ENCODE measurements around the gene GMNN.
"Not testable (repeated sequence)": the region's sequence is repeated elsewhere in the genome, so short reads cannot be mapped to it uniquely, and the experiment has no call there.

GMNN gene

DNA sequence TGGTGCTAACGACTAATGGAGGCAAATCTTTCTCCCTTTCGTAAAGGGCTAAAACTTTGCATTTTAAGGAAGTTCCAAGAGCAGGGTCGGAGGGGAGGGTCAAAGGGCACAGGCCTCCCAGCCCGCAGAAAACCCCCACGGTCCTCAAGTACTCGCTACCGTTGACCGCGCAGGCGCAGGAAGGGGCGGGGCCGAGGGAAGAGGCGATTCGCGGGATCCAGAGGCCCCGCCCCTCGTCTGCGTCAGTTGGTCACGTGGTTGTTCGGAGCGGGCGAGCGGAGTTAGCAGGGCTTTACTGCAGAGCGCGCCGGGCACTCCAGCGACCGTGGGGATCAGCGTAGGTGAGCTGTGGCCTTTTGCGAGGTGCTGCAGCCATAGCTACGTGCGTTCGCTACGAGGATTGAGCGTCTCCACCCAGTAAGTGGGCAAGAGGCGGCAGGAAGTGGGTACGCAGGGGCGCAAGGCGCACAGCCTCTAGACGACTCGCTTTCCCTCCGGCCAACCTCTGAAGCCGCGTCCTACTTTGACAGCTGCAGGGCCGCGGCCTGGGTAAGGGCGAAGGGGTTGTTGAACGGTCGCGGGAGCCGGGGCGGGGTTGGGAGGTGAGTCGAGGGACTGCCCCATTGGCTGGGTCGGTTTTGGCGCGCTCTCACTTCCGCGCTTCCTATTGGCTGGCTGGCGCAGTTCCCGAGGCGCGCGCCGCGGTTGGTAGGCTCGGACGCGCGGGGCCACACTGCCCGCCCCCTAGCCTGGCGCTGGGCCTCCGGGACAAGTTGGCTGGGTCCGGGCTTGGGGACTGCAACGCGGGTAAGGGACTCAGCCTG lies at the start of gene GMNN:
Gene GMNN, plus strand, starts transcription at position 242 of the 824 bp plus-strand sequence. CDS start 2,310 bp downstream, outside the sequence.
- DNase-seq (ENCODE audit: low read depth): peak; percentile 99

DNA sequence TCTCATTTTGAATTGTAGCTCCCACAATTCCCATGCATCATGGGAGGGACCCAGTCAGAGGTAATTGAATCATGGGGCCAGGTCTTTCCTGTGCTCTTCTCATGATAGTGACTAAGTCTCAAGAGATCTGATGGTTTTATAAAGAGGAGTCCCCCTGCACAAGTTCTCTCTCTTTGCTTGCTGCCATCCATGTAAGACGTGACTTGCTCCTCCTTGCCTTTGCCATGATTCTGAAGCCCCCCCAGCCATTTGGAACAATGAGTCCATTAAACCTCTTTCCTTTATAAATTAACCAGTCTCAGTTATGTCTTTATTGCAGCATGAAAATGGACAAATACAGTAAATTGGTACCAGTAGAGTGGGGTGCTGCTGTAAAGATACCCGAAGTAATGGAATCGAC lies 44.1 kb upstream of the GMNN start:
- DNase-seq (ENCODE audit: low read depth): not testable (repeated sequence)

DNA sequence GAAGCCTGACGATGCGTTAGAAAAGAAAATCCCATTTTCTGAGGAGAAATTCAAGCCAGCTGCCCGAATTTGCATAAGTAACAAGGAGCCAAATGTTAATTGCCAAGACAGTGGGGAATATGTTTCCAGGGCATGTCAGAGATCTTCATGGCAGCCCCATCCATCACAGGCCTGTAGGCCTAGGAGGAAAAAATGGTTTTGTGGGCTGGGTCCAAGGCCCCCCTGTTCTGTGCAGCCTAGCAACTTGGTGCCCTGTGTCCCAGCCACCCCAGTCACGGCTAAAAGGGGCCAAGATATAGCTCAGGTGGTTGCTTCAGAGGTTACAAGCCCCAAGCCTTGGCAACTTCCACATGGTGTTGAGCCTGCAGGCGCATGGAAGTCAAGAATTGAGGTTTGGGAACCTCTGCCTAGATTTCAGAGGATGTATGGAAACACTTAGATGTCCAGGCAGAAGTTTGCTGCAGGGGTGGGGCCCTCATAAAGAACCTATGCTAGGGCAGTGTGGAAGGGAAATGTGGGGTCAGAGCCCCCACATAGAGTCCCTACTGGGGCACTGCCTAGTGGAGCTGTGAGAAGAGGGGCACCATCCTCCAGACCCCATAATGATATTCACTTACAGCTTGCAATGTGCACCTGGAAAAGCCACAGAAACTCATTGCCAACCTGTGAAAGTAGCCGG lies 43.1 kb upstream of the GMNN start:
- not testable (repeated sequence) for DNase-seq (ENCODE audit: low read depth)

DNA sequence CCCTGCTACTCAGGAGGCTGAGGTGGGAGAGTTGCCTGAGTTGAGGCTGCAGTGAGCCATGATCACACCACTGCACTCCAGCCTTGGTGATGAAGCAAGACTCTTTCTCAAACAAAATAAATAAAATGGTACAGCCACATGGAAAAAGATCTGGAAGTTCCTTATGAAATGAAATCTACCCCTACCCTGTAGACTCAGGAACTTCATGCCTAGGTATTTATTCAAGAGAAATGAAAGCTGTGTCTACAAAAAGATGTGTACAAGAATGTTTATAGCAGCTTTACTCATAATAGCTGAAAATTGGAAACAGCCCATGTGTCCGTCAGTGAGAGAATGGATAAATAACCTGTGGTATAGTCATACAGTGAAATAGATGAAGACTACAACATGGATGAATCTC lies 40.6 kb upstream of the GMNN start:
- no peak for DNase-seq (ENCODE audit: low read depth)

DNA sequence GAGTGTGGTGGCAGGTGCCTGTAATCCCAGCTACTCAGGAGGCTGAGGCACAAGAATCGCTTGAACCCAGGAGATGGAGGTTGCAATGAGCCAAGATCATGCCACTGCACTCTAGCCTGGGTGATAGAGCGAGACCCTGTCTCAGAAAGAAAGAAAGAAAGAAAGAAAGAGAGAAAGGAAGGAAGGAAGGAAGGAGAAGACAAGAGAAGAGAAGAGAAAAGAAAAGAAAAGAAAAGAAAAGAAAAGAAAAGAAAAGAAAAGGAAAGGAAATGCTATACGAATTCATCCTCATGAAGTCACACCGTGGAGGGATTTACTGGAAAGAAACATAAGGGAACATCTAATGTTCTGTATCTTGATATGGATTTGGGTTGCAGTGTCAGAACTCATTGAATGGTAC lies 40.0 kb upstream of the GMNN start:
- DNase-seq (ENCODE audit: low read depth): not testable (repeated sequence)

DNA sequence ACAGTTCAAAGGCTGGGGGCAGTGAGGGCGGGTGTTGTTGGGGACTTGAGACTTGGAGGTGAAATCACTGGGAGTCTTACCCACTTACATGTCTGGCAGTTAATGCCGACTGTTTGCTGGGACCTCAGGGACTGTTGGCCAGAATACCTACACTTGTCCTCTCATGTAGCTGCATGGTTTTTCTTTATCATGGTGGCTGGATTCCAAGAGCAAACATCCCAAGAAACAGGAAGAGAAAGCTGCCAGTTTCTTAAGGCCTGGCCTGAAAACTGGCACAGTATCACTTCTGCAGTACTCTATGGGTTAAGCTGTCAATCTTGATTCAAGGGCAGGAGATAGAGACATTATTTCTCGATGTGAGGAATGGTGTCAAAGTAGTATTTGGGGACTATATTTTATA lies 36.0 kb upstream of the GMNN start:
- no peak for DNase-seq (ENCODE audit: low read depth)

DNA sequence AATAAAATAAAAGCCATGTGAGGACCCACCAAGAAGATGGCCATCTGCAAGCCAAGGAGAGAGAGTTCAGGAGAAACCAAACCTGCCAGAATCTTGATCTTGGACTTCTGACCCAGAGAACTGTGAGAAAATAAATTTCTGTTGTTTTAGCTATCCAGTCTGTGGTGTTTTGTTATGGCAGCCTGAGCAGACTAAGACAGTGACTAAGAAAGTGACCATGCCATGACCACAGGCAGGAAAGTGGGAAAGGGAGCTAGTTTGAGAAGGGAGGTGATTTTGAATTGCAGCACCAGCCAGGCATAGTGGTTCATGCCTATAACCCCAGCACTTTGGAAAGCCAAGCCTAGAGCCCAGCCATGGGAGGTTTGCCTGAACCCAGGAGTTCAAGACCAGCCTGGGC lies 33.9 kb upstream of the GMNN start:
- DNase-seq (ENCODE audit: low read depth): no peak

DNA sequence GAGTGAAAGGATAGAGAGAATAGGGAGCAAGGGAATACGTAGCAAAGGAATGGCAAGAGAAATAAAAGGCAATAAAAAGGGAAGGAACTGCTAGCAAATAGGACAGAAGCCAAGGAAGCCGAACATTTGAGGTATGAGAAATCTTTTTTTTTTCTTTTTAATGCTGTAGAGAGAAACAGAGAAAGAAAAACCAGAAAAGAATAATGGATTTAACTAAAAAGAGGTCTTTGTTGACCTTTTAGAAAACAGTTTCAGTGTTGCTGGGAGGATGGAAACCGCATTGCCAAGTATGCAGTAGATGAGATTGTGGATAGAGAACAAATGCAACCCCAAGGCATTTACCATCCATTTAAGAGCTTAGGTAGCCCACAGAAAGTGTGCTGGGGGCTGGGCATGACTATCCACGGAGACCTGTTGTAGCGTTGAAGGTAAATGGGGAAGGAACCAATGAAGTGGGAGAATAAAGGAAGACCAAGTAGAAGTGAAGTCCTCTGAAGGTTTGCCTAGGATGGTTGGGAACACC lies 32.5 kb upstream of the GMNN start:
- DNase-seq (ENCODE audit: low read depth): no peak

DNA sequence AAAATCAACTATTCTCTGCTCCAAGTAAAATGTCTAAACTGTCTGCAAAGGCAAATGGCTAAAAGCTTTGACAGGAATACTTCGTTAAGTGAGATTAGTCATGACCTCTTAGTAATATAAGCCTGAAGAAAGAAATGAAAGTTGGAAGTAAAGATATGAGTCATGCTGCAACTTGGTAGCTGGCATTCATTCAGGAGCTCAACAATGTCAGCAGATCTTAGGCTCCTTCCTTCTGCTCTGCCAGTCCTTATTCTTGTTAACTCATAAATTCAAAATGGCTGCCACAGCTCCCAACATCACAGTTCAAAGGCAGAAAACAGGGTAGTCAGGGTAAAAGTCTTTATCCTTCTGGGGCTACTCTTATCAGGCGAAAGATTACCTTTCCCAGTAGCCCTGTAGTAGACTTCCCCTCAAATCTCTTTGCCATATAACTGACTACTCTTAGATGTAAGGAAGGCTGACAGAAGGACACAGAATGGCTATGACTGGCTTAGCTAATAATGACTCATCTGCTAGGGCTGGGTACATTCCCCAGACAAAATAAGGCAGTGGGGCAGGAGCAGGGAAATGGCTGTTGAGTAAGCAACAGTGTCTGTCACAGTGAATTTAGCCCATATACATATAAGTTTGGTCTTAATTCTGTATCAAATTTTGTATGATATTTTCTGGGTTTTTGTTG lies 31.3 kb upstream of the GMNN start:
- DNase-seq (ENCODE audit: low read depth): no peak

DNA sequence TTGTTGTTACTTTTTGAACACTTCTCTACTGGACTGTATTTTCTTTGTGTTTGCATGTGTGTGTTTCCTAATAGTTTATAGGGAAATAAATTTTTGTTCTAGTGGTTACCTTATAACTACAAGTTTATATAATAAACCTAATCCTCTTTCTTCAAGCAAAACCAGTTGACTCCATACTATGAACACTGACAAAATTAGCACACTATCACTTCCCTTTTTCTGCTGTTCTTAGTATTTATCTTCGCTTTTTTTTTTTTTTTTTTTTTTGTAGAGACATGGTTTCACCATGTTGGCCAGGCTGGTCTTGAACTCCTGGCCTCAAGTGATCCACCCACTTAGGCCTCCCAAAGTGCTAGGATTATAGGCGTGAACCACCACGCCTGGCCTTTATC lies 30.8 kb upstream of the GMNN start:
- no peak for DNase-seq (ENCODE audit: low read depth)

DNA sequence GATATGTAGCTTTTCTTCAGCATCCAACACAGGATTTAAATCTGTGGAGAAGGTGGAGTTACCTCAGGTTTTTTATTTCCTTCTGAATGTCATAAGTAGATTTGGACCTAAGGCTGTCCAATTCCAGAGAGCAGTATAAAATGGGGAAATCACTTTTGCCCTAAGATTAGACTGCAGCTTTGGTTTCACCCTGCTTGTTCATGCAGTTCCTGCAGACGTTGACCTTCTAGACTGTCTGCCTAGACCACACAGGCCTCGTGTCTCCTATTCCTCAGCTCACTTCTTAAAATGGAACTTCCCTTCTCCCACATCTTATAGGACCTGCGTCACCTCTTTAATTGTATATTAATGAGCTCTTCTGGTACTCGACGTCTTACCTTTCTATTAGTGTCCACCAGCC lies 29.8 kb upstream of the GMNN start:
- DNase-seq (ENCODE audit: low read depth): no peak

DNA sequence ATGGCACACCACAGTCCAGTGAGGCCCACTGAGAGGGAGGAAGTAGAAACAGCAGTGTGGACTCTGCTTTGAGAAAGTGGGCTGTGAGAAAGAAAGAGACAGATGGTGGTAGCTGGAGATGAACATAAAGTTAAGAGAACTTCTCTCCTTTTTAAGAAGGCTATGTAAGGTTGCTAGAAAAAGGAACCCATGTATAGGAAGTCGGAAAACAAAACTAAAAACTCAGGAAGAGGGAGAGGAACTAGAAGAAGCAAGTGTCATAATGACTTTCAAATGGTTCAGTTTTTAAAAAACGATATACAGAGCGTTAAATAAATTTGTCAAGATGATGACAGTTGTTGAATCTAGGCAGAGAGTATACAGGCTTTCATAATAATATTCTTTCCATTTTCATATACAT lies 25.4 kb upstream of the GMNN start:
- no peak for DNase-seq (ENCODE audit: low read depth)

DNA sequence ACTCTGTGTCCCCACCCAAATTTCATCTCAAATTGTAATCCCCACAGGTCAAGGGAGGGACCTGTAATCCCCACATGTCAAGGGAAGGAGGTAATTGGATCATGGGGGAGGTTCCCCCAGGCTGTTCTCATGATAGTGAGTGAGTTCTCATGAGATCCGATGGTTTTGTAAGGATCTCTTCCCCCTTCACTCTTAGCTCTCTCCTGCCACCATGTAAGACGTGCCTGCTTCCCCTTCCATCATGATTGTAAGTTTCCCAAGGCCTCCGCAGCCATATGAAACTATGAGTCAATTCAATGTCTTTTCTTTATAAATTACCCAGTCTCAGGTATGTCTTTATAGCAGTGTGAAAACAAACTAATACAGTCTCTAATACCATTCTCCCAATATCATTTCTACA lies 23.9 kb upstream of the GMNN start:
- DNase-seq (ENCODE audit: low read depth): not testable (repeated sequence)

DNA sequence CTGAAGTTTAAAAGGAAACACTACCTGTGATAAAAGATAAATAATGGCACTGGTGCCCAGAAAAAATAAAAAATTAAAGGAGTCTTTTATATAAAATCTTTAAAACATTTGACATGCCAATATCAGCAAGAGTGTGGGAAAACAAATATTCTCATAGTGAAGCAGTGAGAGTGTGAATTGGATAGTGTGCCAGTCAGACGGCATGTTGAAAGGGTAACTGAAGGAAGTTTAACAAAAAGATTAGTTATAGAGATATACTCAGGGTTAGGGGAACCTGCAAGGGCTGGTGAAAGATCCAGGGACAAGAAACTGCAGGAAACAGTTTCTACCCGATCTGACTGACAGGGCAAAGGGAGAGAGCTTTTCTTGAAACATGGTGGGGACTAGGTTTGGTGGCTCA lies 22.2 kb upstream of the GMNN start:
- DNase-seq (ENCODE audit: low read depth): no peak

DNA sequence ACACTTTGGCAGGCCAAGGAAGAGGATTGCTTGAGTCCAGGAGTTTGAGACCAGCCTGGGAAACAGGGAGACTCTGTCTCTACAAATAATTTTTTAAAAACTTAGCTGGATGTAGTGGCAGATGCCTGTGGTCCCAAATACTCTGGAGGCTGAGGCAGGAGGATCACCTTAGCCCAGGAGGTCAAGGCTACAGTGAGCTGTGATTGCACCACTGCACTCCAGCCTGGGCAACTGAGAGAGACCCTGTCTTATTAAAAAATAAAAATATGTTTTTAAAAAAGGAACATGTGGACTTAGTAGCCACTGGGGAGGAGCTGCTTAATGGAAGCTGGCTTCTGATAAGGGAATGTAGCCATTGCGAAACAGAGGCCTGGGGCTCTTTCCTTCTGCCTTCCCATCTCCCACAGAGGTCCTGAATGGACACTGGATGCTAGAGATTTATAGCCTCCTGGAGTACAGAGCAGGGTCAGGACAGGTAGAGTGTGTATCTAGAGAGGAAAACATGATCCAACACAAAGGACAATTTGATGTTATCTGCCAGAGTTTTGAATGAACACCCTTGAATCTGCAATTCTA lies 21.7 kb upstream of the GMNN start:
- no peak for DNase-seq (ENCODE audit: low read depth)

DNA sequence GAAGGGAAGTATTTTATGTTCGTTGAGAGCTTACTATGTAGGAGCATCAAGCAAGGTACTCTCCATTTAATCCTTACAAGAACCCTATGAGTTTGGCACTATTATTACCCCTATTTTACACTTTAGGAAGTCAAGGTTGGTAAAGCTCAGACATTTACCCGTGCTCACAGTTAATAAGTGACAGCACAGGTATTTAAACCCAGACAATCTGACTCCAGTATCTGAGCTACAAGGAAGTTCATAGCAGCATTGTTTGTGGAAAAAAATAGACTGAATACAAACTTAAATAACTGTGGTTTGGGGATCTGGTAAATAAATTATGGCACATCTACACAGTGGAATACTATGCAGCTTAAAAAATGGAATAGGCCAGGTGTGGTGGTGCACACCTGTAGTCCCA lies 21.2 kb upstream of the GMNN start:
- no peak for DNase-seq (ENCODE audit: low read depth)

DNA sequence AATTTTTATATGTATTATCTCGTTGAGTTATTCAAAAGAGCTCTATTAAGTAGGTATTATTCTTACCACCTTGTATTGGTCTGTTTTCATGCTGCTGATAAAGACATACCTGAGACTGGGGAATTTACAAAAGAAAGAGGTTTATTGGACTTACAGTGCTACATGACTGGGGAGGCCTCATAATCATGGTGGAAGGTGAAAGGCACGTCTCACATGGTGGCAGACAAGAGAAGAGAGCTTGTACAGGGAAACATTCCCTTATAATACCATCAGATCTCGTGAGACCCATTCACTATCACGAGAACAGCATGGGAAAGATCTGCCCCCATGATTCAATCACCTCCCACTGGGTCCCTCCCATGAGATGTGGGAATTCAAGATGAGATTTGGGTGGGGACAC lies 20.4 kb upstream of the GMNN start:
- DNase-seq (ENCODE audit: low read depth): not testable (repeated sequence)

DNA sequence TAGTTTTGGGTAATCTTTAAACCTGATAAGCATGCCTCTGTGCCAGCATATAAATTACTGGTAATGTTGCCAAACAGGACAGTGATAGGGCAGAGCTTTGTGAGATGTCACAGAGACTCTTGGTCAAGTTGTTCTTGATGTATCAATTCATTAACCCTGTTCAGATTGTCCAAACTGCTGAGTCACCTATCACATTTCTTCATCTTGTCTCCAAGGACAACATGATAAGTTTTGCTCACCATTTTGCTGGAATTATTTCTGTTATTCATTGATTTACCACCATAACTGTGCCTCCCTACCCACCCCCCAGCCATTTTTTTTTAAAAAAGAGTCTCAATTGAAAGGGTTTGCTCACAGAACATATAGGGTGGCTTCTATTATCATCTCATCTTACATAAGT lies 19.5 kb upstream of the GMNN start:
- DNase-seq (ENCODE audit: low read depth): no peak

DNA sequence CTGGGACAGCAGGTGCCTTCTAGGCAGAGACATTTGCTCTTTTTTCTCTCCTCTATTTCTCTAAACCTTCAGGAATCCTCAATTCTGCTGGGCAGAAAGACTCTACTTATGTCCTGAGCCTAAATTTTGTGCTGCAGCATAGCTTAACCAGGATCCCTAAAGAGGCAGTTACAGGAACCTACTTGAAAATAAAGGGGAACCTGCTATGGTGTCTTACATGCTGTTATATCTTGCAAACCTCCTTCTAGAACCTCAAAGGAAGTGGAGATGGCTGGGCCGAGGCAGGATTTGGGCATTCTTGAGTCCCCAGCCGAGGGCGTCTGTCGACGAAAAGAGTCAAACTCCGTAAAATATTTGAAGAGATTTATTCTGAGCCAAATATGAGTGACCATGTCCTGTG lies 17.1 kb upstream of the GMNN start:
- DNase-seq (ENCODE audit: low read depth): no peak

DNA sequence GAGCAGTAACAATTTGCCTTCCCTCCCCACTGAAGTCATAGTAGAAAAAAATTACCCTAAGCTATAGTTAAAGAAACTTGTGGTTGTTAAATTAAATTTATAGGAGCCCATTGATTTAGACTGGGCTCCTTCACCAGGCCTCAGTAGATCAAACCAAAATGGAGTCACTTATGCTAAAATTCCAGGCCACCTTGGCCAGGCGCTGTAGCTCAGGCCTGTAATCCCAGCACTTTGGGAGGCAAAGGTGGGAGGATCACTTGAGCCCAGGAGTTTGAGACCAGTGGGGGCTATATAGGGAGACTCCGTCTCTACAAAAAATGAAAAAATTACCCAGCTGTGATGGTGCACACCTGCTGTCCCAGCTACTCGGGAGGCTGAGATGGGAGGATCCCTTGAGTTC lies 15.0 kb upstream of the GMNN start:
- no peak for DNase-seq (ENCODE audit: low read depth)

DNA sequence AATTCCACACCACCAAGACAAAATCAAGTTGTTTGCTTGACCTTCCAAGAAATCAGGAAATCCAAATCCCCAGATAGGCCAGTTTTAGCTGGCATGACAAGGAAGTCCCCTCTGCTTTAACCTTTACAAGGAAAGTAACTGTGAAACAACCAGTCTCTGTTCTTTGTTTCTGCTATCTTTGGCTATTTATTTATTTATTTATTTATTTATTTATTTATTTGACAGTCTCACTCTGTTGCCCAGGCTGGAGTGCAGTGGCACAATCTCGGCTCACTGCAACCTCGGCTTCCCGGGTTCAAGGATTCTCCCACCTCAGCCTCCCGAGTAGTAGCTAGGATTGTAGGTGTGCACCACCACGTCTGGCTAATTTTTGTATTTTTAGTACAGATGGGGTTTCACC lies 14.5 kb upstream of the GMNN start:
- no peak for DNase-seq (ENCODE audit: low read depth)

DNA sequence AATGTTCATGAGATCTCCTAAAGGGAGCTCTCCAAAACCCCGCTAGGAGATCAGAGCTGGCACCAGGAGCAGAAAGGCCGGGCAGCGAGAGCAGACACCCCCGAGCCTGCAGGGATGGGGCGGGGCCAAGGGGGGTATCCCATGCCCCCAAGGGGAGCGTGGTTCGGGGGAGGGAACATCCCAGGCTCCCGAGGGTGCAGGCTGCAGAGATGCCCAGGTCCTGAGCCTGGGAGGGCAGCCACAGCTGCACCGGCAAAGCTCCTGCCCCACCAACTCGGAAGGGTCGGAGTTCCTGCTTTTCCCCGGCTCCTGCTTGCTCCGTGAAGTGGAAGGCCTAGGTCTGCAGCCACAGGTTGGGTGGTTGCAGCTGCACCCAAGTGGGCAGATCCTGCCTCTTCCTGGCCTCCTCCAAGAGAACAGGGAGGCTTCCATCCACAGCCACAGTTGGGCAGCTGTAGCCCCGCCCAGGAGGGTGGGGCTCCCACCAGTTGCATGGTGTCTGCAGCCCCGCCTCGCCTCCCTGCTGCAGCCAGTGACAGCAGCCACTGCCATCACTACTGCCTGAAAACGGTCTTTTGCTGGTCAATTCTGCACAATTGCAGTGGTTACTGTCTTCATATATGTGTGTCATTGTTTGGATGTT lies 13.4 kb upstream of the GMNN start:
- DNase-seq (ENCODE audit: low read depth): no peak

Measured in activated T-cell treated with anti-CD3 and anti-CD28 coated beads for 1 hour (primary cell).